ENCODE results near the gene CDH16. TPM values are rescaled to one million over a fixed set of nuclear protein-coding genes. Genes with fewer than 3 reads are reported as not detected.

CDH16 gene
- total and polyA plus RNA-seq, 2 of the 13 experiments (the other 11 are each of a cell fraction or from before 2014, with no cell fraction given) = 2.7 to 3.9 TPM

DNA sequence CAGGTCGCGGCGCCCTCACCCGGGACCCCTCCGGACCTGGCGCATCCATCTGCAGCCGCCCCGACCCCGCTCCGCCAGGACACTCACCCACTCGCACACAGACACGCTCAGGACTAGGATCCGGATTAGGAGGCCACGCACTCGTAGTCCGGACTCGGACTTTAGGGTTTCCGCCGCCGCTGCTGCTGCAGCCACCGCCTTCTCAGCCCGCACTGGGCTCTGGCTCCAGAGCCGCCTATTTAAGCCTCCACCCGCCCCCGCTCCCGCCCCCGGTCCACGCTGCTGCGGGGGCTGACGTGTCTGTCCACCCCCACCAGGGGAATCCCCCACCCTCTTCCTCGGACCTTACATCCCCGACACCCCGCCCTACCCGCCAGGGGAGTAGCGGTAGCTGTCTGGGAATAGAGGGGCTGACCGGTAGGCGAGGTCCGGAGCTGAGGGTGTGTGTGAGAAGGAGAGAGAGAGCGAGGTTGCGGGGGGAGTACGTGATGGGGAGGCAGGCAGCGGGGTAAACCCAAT lies 6.7 kb upstream of the CDH16 start, which contains the start of gene RRAD (continued):
- TF ChIP-seq ONECUT2 (CRISPR knock-in tag; IDR thresholded peaks at IDR 0.05) (no peak), ATF7 (IDR thresholded peaks at IDR 0.05) (no peak), ATF7 (CRISPR knock-in tag; IDR thresholded peaks at IDR 0.05) (no peak), ZNF746 (CRISPR knock-in tag; IDR thresholded peaks at IDR 0.05) (no peak), HNRNPUL1 (IDR thresholded peaks at IDR 0.05; ENCODE audit: low read depth, low read length) (no peak), TSC22D2 (CRISPR knock-in tag; IDR thresholded peaks at IDR 0.05; ENCODE audit: borderline replicate concordance) (no peak), ZNF335 (CRISPR knock-in tag; IDR thresholded peaks at IDR 0.05) (no peak), EZH2 (conservative IDR thresholded peaks at IDR 0.05; ENCODE audit: low read depth, low read length) (peak; percentile 89; the same call in 1 of the 2 replicates), ARNT2 (CRISPR knock-in tag; IDR thresholded peaks at IDR 0.05; ENCODE audit: low read depth) (0 out of 2 replicates have a peak, but pooled peaks have one; percentile 11)
- TF ChIP-seq, protein P1, sequence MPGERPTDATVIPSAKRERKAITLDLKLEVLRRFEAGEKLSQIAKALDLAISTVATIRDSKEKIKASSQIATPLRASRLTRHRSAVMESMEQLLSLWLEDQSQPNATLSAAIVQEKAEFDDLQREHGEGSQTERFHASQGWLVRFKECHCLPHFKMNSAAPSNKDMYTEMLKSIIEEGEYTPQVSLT (CRISPR knock-in tag; IDR thresholded peaks at IDR 0.05; ENCODE audit: borderline replicate concordance, low read depth) = no peak
- TF ChIP-seq, protein P2, sequence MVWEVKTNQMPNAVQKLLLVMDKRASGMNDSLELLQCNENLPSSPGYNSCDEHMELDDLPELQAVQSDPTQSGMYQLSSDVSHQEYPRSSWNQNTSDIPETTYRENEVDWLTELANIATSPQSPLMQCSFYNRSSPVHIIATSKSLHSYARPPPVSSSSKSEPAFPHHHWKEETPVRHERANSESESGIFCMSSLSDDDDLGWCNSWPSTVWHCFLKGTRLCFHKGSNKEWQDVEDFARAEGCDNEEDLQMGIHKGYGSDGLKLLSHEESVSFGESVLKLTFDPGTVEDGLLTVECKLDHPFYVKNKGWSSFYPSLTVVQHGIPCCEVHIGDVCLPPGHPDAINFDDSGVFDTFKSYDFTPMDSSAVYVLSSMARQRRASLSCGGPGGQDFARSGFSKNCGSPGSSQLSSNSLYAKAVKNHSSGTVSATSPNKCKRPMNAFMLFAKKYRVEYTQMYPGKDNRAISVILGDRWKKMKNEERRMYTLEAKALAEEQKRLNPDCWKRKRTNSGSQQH (CRISPR knock-in tag; IDR thresholded peaks at IDR 0.05; ENCODE audit: low read depth) = no peak
- TF ChIP-seq, protein P3, sequence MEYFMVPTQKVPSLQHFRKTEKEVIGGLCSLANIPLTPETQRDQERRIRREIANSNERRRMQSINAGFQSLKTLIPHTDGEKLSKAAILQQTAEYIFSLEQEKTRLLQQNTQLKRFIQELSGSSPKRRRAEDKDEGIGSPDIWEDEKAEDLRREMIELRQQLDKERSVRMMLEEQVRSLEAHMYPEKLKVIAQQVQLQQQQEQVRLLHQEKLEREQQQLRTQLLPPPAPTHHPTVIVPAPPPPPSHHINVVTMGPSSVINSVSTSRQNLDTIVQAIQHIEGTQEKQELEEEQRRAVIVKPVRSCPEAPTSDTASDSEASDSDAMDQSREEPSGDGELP (IDR thresholded peaks at IDR 0.05; ENCODE audit: borderline replicate concordance, low read depth) = no peak
- TF ChIP-seq, protein P4, sequence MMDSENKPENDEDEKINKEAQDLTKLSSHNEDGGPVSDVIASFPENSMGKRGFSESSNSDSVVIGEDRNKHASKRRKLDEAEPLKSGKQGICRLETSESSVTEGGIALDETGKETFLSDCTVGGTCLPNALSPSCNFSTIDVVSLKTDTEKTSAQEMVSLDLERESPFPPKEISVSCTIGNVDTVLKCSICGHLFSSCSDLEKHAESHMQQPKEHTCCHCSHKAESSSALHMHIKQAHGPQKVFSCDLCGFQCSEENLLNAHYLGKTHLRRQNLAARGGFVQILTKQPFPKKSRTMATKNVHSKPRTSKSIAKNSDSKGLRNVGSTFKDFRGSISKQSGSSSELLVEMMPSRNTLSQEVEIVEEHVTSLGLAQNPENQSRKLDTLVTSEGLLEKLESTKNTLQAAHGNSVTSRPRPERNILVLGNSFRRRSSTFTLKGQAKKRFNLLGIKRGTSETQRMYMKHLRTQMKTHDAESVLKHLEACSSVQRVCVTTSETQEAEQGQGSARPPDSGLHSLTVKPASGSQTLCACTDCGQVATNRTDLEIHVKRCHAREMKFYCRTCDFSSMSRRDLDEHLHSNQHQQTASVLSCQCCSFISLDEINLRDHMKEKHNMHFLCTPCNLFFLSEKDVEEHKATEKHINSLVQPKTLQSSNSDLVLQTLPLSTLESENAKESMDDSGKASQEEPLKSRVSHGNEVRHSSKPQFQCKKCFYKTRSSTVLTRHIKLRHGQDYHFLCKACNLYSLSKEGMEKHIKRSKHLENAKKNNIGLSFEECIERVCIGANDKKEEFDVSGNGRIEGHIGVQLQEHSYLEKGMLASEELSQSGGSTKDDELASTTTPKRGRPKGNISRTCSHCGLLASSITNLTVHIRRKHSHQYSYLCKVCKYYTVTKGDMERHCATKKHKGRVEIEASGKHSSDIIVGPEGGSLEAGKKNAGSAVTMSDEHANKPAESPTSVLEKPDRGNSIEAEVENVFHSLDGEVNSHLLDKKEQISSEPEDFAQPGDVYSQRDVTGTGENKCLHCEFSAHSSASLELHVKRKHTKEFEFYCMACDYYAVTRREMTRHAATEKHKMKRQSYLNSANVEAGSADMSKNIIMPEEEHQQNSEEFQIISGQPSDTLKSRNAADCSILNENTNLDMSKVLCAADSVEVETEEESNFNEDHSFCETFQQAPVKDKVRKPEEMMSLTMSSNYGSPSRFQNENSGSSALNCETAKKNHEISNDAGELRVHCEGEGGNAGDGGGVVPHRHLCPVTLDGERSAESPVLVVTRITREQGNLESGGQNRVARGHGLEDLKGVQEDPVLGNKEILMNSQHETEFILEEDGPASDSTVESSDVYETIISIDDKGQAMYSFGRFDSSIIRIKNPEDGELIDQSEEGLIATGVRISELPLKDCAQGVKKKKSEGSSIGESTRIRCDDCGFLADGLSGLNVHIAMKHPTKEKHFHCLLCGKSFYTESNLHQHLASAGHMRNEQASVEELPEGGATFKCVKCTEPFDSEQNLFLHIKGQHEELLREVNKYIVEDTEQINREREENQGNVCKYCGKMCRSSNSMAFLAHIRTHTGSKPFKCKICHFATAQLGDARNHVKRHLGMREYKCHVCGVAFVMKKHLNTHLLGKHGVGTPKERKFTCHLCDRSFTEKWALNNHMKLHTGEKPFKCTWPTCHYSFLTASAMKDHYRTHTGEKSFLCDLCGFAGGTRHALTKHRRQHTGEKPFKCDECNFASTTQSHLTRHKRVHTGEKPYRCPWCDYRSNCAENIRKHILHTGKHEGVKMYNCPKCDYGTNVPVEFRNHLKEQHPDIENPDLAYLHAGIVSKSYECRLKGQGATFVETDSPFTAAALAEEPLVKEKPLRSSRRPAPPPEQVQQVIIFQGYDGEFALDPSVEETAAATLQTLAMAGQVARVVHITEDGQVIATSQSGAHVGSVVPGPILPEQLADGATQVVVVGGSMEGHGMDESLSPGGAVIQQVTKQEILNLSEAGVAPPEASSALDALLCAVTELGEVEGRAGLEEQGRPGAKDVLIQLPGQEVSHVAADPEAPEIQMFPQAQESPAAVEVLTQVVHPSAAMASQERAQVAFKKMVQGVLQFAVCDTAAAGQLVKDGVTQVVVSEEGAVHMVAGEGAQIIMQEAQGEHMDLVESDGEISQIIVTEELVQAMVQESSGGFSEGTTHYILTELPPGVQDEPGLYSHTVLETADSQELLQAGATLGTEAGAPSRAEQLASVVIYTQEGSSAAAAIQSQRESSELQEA (CRISPR knock-in tag; IDR thresholded peaks at IDR 0.05; ENCODE audit: not compliant biosample characterization) = peak; percentile 46
- TF ChIP-seq, protein P5, sequence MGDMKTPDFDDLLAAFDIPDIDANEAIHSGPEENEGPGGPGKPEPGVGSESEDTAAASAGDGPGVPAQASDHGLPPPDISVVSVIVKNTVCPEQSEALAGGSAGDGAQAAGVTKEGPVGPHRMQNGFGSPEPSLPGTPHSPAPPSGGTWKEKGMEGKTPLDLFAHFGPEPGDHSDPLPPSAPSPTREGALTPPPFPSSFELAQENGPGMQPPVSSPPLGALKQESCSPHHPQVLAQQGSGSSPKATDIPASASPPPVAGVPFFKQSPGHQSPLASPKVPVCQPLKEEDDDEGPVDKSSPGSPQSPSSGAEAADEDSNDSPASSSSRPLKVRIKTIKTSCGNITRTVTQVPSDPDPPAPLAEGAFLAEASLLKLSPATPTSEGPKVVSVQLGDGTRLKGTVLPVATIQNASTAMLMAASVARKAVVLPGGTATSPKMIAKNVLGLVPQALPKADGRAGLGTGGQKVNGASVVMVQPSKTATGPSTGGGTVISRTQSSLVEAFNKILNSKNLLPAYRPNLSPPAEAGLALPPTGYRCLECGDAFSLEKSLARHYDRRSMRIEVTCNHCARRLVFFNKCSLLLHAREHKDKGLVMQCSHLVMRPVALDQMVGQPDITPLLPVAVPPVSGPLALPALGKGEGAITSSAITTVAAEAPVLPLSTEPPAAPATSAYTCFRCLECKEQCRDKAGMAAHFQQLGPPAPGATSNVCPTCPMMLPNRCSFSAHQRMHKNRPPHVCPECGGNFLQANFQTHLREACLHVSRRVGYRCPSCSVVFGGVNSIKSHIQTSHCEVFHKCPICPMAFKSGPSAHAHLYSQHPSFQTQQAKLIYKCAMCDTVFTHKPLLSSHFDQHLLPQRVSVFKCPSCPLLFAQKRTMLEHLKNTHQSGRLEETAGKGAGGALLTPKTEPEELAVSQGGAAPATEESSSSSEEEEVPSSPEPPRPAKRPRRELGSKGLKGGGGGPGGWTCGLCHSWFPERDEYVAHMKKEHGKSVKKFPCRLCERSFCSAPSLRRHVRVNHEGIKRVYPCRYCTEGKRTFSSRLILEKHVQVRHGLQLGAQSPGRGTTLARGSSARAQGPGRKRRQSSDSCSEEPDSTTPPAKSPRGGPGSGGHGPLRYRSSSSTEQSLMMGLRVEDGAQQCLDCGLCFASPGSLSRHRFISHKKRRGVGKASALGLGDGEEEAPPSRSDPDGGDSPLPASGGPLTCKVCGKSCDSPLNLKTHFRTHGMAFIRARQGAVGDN (CRISPR knock-in tag; IDR thresholded peaks at IDR 0.05) = peak; percentile 48

Data from HepG2 (cell line).